CD4-positive, alpha-beta T cell treated with Interleukin-17A for 1 hour (primary cell): Measurements from ENCODE around the gene PTPRE.
"Not testable (repeated sequence)": the region's sequence is repeated elsewhere in the genome, so short reads cannot be mapped to it uniquely, and the experiment has no call there.

Source experiments
- DNase-seq: peaks from one replicate; pipeline ENCODE4 v3.0.0-alpha.2; 2020

The PTPRE gene

DNA sequence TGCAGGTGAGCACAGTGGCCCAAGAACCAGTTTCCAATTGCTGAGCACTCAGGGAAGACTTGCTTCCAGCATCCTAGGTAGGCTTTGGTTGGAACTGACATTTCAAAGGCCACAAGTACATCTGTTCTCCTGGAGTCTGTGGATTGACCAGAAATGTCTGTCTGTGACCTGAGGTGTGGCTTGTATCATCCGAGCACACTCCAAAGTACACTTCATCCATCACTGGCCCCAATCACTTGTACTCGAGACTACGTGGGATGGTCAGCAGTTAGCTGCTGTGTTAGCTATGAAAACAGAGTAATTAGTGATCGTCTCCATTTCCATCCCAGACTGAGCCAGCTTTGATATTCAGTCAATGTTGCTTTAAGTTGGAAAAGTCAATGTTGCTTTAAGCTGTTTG is 174.3 kb downstream of the PTPRE start:
- DNase-seq: no peak

GRCh38 chr10:128081720-128082119 is 174.8 kb downstream of the PTPRE start:
- DNase-seq: no peak

DNA sequence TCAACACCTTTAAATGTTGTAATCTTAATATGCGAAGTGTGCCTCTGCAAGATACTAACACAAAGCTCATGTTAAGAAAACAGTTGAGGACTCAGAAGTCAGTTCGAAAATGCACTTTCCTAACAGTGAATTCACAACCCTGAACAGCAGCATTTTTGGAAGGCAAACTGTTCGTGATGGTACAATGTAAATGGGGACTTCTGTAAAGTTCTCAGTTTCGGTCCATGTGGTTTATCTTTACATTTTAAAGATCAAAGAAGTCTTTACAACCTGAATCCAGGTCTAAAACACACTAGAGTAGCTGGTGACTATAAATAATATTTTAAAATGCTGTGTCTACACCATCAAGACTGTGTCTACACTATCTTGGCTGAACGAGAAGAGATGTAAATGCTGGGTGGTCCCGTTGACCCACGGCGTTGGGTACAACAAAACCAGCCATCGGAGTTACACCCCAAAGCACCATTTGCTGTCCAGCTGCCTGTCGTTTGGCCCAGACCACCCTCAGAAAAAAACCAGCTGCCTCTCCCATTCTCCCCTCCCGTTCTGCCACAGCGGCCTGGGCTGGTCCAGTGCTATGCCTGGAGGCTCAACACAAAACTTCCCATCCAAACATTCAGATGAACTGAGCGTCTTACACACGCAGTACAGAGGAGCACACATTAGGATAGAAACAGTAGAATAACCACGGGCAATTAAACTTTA is 176.4 kb downstream of the PTPRE start:
- DNase-seq: no peak

GRCh38 chr10:128084364-128084763 is 177.5 kb downstream of the PTPRE start:
- no peak for DNase-seq

GRCh38 chr10:128084991-128085390 is 178.1 kb downstream of the PTPRE start:
- DNase-seq: no peak

DNA sequence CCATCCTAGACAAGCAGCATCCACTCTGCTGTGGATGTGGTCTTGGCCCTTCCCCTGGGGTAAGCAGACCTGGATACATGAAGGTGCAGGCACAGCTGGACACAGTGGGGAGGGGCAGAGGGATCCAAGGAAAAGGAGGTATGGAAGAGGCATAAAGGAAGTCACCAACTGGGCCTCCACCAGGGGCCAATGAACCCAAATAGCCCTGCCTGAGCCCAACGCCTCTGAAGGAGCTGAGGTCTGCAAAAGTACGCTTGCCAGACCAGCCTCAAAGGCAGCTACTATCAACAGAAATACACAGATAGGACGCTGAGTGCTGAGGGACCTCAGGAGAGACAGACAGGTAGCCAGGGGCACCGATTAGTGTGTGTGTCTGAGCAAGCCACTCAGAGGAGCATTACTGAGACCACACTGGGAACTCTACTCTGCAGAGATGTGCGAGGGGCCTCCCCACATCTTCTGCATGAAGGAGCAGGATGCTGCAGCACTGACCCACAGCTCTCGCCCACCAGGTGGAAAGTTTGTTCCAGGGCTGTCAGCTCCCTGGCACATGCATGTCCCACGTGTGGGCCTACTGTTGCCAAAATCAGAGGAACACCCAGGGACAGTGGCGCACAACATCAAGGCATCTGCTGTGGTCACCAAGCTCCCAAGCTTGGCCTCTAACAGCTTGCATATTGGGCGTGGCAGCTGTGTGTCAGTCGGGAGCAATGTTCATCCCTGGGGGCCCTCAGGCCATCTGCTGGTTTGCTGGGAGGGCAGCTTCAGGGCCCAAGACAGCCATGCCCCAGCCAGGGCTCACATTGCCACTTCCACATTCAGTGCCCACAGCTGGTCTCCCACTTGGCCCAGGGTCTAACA is 179.3 kb downstream of the PTPRE start:
- DNase-seq: no peak

DNA sequence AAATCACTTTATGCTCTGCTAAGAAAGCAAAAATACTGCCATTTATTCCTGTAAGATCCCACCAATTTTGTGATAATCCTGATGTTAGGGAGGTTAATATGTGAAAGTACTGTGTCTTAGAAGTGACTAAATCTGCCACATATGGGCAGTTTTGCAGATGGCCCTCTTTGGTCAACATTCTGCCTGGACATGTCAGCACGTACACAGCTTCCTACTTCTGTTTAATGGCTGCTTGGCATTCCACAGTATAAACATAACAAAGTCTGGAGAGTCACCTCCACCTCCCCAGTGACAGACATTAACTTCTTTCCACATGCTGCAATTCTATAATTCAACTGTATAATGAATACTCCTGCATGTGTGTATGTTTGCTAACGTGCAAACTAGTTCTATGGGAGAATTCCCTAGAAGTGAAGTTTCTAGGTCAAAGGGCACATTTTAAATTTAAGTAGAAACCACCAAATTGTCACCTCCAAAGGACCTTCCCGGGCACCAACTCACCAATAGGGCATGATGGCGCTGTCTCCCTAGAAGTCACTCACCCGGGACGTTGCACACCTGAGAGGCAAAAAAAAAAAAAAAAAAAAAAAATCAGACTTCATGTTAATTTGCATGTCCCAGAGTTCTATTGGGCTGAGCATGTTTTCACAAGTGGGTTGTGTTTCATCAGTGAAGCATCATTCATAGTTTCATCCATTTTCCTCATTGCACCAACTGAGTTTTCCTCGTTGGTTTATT is 180.4 kb downstream of the PTPRE start:
- DNase-seq: no peak

DNA sequence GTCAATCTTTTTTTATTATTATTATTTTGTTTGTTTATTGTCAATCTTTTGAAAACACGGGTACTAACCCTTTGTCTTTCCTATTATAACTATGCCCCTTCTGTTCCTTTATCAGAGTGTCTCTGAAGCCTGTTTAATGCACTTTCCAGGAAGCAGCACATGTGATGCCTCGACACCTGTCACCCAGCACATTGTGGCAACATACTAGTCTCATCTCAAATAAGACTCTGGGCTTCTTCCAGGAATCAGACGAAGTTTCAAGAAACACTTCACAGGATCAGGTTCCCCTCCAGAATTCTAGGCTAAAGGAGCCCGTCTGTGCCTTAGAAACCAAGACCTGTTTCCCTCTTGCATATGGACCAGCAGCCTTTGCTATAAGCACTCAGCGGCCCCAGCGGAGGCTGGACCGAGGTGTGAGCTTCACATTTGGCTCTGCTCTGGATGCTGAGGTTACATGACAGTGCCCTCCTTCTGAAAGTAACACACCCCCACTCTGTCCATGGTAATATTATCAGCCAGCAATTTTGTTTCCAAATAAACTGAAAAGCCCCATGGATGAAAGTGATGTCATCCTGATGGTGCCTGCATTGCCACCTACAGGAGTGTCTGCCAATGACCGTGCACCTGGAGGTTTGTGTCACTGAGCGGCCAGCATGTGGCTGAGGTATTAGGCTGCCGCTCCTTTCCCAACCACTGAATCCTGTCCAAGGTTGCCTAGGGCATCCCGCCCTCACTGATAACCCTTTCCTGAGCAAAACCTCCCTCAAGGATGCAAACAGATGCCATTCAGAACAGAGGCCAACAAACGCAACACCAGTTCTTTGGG is 181.2 kb downstream of the PTPRE start:
- no peak for DNase-seq

DNA sequence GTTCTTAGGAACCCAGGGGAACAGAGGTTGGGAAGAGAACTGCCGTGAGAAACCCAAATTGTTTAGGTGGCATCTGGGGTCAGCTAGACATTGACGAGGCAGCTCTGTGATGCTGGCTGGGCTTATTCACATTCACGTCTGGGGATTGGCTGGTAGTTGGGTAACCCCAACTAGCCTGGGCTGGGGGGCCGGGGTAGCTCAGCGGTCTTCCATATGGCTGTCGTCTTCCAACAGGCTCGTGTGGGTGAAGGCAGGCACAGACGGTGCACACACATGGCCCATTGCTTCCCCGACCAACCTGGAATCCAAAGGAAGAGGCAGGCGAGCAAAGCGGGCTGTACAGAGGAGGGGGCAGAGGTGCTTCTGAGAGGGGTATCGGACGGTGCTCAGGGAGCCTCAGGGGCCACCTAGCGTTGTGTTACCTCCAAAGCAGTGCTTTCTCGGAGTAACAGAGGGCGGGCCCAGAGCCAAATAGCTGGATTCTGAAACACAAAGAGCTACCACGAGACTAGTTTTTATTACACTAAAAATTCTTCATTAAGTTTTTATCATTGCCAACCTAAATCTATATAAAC is 184.8 kb downstream of the PTPRE start:
- no peak for DNase-seq

GRCh38 chr10:128092454-128092853 is 185.6 kb downstream of the PTPRE start:
- DNase-seq: no peak

DNA sequence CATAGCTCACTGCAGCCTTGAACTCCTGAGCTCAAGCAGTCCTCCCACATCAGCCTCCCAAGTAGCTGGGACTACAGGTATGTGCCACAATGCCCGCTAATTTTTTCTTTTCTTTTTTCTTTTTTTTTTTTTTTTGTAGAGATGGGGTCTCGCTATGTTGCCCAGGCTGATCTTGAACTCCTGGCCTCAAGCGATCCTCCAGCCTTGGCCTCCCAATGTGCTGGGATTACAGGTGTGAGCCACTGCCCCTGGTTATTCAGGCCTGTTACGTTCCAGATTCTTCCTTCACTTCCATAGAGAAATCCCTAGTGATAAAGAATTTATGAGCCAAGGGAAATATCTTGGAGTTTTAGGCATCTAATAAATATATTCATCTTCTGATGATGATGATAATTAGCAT is 187.7 kb downstream of the PTPRE start:
- DNase-seq: not testable (repeated sequence)

DNA sequence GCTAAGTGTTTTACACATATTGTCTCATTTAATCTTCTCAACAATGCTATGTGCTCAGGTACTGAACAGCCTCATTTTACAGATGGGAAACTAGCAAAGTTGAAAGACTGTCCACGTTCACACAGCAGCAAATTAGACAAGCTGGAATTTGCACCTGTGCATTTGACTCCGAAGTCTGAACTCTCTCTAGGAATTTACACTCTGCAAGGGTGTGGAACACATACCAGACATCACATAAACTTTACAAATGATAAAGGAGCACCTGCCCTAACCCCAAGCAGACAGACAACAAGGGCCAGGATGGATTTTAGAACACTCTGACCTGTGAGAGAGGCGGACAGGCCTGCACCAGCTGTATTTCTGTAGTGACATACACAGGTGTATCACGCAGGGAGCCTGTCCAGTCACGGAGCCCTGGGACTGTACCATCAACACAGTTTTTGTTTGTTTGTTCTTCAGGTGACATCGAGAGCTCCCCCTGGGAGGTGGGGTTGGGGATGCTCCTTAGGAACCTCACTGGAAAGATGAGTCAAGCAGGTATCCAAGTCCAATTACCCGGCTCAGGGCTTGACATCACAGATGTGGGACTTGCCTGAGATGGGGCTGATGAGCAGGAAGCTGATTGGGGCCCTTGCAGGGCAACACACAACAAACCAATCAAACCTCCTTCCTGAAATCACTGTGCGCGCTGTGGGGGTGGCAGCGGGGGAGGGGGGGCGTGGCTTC is 188.3 kb downstream of the PTPRE start:
- peak; percentile 65 for DNase-seq

DNA sequence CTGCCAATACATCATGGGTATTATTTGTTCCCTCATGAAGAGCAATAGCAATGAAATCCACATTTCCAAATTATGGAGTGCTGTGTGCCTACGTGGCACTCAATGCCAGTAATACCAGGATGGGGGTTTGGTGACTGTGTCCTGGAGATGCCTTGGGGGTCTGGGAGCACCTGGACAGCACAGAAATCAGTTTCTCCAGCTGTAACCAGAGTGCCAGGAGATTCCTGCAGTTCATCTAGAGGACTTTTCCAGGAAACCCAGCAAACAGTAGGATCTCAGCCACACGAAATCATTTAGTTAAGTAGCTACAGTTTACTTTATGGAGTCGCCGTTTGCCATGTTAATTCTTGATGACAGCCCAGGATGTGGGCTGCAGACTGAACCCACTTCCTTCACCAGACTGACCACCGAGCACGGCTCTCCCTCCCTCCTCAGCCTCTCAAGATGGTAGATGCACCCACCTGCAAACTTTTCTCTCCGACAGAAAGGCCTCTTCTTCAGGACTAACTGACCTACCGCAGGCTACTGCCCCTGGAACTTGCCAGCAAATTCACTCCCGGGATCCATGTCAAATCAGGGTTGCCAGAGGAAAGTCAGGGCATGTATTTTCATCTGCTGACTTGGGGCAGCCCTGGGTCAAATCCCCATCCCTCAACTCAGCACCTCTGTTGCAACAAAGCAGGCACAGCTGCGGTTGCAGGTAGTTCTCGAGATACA is 189.0 kb downstream of the PTPRE start:
- DNase-seq: peak; percentile 36

- no peak for DNase-seq
Observed at GRCh38 chr10:128096486-128097199, 189.7 kb downstream of the PTPRE start.

DNA sequence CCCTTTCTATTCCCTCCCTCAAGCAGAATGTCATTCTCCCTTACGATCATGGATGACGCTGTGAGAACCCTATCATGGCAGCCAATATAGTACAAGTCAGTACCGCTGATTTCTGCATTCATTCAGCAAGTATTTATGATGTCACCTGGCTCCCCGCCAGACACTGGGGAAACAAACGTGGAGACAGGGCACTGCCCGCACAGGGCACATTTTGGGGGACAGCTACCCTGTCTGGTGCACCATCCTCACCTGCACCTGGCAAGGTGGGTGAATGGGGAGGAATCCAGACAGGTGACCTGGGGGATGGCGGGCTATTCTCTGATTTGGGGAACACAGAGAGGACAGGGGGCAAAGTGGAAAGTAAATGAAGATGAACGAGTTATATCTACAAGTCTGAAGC is 190.9 kb downstream of the PTPRE start:
- DNase-seq: no peak

DNA sequence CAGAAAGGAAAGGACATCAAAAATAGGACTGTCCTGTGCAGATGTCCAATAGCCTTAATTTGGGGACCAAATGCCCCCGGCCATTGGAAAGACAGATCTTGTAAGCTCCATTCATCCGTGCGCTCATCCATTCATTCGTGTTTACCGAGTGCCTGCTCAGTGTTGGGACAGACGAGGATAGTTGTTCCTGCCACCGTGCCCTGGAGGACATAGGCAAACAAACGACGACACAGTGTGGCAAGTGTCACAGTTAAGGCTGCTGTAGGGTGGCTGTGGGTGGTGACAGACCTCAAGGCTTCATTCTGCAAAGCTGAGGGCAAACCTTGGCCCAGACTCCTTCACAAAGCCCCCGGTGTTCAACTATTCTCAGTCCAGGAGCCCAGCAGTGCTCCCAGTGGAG is 191.7 kb downstream of the PTPRE start:
- no peak for DNase-seq

- no peak for DNase-seq
Observed at GRCh38 chr10:128099901-128100300, 193.0 kb downstream of the PTPRE start.

DNA sequence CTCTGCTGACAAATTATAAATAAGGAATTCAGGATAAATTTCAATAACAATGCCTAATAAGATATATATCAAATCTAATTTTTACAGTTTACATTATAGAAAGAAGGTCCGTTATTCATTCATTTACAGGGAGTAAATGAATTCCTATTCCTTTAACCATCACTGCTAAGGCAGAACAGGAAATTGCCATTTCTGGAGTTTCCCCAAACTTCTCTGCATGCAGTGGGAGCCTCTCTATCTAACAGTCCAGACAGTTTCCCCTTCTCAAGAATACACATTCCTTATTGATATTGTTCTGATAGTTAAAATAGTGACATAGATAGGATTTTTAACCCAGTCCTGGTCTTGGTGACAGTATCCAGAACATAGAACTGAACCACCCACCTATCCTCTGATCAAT is 195.0 kb downstream of the PTPRE start:
- DNase-seq: no peak

GRCh38 chr10:128102480-128103228 is 195.8 kb downstream of the PTPRE start:
- DNase-seq: no peak
